ENCODE results near the gene WDR88. TPM values are rescaled to one million over a fixed set of nuclear protein-coding genes. Genes with fewer than 3 reads are reported as not detected.

Gene WDR88
- total RNA-seq, 2 donors from 2014 or later = not detected

DNA sequence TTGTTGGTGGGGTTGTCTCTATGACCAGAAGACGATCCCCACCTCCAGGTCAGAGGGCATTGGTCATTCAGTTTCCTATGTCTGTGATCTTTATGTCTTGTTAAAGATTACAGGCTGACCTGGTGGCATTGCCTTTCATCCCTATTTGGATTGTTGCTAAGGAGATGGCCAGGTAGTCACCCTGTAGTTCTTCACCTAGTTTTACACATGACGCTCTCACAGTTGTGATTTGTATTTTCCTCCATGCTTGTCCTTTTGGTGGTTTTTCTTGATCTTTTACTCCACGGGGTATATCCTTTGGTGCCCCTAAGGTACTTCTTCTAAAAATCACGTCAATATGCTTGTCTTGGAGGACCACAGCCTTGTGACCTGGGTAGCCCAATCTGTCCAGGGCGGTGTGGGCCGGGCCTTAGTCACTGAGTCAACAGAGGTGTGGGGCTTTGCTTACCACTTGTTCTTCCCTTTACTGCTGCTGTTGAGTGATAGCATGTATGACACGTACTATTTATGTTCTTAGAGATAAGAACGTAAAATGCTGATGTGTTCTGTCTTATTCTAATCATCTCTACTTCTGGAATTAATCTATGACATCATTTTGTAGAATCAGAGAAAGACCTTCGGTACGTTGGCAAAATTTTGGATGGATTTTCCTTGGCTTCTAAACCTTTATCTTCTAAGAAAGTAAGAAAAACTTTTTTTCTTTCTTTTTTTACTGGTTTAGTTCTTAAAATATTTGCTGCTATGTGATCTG, 30.8 kb upstream of the WDR88 start:
- H3K27ac Mint-ChIP-seq = no peak overlapping the region

GRCh38 chr19:33102893-33103292, 29.0 kb upstream of the WDR88 start:
- DNase-seq = no peak
- 91 to 100% methylated on average over 2 to 6 of the region's 6 CpGs for WGBS, 2 experiments (ENCODE audit: insufficient coverage in 1 of 2, insufficient read length in 1 of 2)
- H3K27ac ChIP-seq (ENCODE audit: low read depth, low read length) = no peak overlapping the region

More for the DNA sequence above, 30.8 kb upstream of the WDR88 start:
- H3K9me3 ChIP-seq (ENCODE audit: control insufficient read depth, low read length) = no peaks in the 10 kb centered on the region
- 95 to 97% methylated on average over 5 to 9 of the region's 10 CpGs for WGBS, 2 experiments (ENCODE audit: insufficient coverage in 1 of 2, insufficient read length in 1 of 2)
- H3K9ac ChIP-seq (ENCODE audit: extremely low read depth, low read length, poor library complexity, severe bottlenecking) = no peak overlapping the region
- DNase-seq = no peak
- H3K36me3 Mint-ChIP-seq (ENCODE audit: low read depth) = peaks cover 58% of the 10 kb centered on the region
- H3K4me3 ChIP-seq (ENCODE audit: low read length) = no peak overlapping the region
- no peaks in the 10 kb centered on the region for H3K4me1 ChIP-seq (ENCODE audit: control insufficient read depth, insufficient read depth, low read length)
- H3K4me1 Mint-ChIP-seq = peaks cover 3% of the 10 kb centered on the region
- TF ChIP-seq CTCF (conservative IDR thresholded peaks at IDR 0.05) = no peak
- H3K36me3 ChIP-seq (ENCODE audit: control insufficient read depth, insufficient read depth, low read length) = peaks cover 42% of the 10 kb centered on the region
- no peak overlapping the region for H3K4me3 Mint-ChIP-seq
- no peak overlapping the region for H3K27ac ChIP-seq (ENCODE audit: low read depth, low read length)
- H3K27me3 ChIP-seq (ENCODE audit: control insufficient read depth, insufficient read depth, low read length, poor library complexity, severe bottlenecking) = no peaks in the 10 kb centered on the region
- H3K9me3 Mint-ChIP-seq = no peaks in the 10 kb centered on the region
- H3K27me3 Mint-ChIP-seq (ENCODE audit: insufficient read depth) = no peaks in the 10 kb centered on the region

DNA sequence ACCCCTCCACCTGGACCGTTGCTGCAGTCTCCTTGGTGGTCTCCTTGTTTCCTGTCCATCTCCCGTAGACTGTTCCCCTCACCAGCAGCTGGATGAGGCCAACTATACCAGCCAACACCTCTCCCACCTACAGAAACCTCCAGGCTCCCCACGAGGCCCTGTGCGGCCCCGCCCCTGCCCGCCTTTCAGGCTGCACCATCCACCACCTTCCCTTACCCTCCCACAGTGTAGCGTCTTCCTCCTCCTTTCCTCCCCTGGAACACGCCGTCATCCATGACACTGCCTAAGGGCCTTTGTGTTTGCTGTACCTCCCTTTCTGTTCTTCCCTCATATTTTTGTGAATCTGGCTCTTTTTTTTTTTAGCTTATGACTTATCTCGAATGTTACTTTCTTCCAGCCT, 23.8 kb upstream of the WDR88 start:
- DNase-seq = no peak
- H3K27me3 ChIP-seq (ENCODE audit: control insufficient read depth, insufficient read depth, low read length, poor library complexity, severe bottlenecking) = no peaks in the 10 kb centered on the region
- H3K9me3 ChIP-seq (ENCODE audit: control insufficient read depth, low read length) = no peaks in the 10 kb centered on the region
- H3K4me1 ChIP-seq (ENCODE audit: control insufficient read depth, insufficient read depth, low read length) = no peaks in the 10 kb centered on the region
- H3K9me3 Mint-ChIP-seq = no peaks in the 10 kb centered on the region
- no peaks in the 10 kb centered on the region for H3K27me3 Mint-ChIP-seq (ENCODE audit: insufficient read depth)
- H3K4me1 Mint-ChIP-seq = no peaks in the 10 kb centered on the region
- no peak overlapping the region for H3K27ac ChIP-seq (ENCODE audit: low read depth, low read length)
- no peak overlapping the region for H3K4me3 Mint-ChIP-seq
- no peak overlapping the region for H3K27ac Mint-ChIP-seq
- H3K36me3 ChIP-seq (ENCODE audit: control insufficient read depth, insufficient read depth, low read length) = peaks cover 54% of the 10 kb centered on the region
- 91 to 99% methylated on average over 6 to 10 of the region's 10 CpGs for WGBS, 2 experiments (ENCODE audit: insufficient coverage in 1 of 2, insufficient read length in 1 of 2)
- H3K9ac ChIP-seq (ENCODE audit: extremely low read depth, low read length, poor library complexity, severe bottlenecking) = no peak overlapping the region
- no peak overlapping the region for H3K4me3 ChIP-seq (ENCODE audit: low read length)
- H3K36me3 Mint-ChIP-seq (ENCODE audit: low read depth) = peaks cover 63% of the 10 kb centered on the region
- TF ChIP-seq CTCF (conservative IDR thresholded peaks at IDR 0.05) = no peak

More at GRCh38 chr19:33102893-33103292, 29.0 kb upstream of the WDR88 start:
- no peak overlapping the region for H3K9ac ChIP-seq (ENCODE audit: extremely low read depth, low read length, poor library complexity, severe bottlenecking)
- H3K27me3 ChIP-seq (ENCODE audit: control insufficient read depth, insufficient read depth, low read length, poor library complexity, severe bottlenecking) = no peaks in the 10 kb centered on the region
- H3K4me1 ChIP-seq (ENCODE audit: control insufficient read depth, insufficient read depth, low read length) = no peaks in the 10 kb centered on the region
- Mint-ChIP-seq H3K27ac (no peak overlapping the region), H3K9me3 (no peaks in the 10 kb centered on the region), H3K36me3 (ENCODE audit: low read depth) (peaks cover 58% of the 10 kb centered on the region), H3K4me1 (no peaks in the 10 kb centered on the region), H3K4me3 (no peak overlapping the region), H3K27me3 (ENCODE audit: insufficient read depth) (no peaks in the 10 kb centered on the region)
- TF ChIP-seq CTCF (conservative IDR thresholded peaks at IDR 0.05) = no peak
- no peak overlapping the region for H3K4me3 ChIP-seq (ENCODE audit: low read length)
- peaks cover 45% of the 10 kb centered on the region for H3K36me3 ChIP-seq (ENCODE audit: control insufficient read depth, insufficient read depth, low read length)
- H3K9me3 ChIP-seq (ENCODE audit: control insufficient read depth, low read length) = no peaks in the 10 kb centered on the region

Measured in endodermal cell (in vitro differentiated cells).